Effector CD4-positive, alpha-beta T cell (primary cell): Measurements from ENCODE around the gene CETP.

Experiments used
- DNase-seq: peaks from one replicate; pipeline ENCODE4 v3.0.0-alpha.2; 2020

CETP gene

DNA sequence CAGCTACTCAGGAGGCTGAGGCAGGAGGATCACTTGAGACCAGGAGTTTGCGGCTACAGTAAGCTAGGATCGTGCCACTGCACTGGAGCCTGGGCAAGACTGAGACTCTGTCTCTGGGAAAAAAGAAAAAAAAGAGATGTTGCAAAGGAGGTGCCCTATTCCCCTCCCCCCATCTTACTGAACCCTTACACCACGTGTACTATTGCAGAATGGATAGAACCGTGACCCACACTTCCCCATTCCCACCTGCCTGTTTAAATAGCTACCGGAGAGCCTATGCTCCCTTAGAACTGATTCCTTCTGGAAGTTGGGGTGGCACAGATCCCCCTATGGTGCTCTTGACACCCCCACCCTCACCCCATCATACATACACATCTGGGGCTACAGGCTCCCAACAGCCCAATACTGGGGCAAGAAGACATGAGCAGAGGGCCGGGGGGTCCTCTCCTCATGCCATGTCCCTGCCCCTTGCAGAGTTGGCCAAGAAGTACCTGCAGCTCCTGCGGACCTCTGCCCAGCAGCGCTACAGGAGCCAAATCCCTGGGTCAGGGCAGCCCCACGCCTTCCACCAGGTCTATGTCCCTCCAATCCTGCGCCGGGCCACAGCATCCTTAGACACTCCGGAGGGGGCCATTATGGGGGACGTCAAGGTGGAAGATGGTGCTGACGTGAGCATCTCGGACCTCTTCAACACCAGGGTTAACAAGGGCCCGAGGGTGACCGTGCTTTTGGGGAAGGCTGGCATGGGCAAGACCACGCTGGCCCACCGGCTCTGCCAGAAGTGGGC lies 63.3 kb downstream of the CETP start:
- DNase-seq = no peak

DNA sequence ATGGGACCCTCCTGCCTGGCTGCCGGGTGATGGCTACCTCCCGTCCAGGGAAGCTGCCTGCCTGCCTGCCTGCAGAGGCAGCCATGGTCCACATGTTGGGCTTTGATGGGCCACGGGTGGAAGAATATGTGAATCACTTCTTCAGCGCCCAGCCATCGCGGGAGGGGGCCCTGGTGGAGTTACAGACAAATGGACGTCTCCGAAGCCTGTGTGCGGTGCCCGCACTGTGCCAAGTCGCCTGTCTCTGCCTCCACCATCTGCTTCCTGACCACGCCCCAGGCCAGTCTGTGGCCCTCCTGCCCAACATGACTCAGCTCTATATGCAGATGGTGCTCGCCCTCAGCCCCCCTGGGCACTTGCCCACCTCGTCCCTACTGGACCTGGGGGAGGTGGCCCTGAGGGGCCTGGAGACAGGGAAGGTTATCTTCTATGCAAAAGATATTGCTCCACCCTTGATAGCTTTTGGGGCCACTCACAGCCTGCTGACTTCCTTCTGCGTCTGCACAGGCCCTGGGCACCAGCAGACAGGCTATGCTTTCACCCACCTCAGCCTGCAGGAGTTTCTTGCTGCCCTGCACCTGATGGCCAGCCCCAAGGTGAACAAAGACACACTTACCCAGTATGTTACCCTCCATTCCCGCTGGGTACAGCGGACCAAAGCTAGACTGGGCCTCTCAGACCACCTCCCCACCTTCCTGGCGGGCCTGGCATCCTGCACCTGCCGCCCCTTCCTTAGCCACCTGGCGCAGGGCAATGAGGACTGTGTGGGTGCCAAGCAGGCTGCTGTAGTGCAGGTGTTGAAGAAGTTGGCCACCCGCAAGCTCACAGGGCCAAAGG lies 64.4 kb downstream of the CETP start:
- no peak for DNase-seq

DNA sequence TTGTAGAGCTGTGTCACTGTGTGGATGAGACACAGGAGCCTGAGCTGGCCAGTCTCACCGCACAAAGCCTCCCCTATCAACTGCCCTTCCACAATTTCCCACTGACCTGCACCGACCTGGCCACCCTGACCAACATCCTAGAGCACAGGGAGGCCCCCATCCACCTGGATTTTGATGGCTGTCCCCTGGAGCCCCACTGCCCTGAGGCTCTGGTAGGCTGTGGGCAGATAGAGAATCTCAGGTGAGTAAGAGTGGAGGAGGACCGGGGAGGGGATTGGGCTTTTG lies 65.0 kb downstream of the CETP start:
- DNase-seq = no peak

DNA sequence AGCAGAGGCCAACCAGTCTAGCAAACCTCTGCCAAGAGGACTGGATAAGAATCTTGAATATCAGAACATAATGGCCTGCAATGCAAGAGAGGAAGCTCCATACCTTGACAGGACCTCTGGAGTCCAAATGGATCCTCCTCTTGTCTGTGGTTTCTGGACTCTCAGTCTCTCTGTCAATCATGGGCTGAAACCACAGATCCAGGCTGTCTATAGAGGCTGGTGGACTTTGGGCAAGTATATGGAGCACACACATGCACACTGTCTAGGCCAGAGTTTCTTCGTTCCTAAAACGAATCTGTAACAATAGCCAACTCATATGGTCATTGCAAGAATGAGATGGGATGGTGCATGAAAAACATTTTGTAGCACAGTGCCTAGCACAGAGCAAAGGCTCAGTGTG lies 65.3 kb downstream of the CETP start:
- DNase-seq = no peak

DNA sequence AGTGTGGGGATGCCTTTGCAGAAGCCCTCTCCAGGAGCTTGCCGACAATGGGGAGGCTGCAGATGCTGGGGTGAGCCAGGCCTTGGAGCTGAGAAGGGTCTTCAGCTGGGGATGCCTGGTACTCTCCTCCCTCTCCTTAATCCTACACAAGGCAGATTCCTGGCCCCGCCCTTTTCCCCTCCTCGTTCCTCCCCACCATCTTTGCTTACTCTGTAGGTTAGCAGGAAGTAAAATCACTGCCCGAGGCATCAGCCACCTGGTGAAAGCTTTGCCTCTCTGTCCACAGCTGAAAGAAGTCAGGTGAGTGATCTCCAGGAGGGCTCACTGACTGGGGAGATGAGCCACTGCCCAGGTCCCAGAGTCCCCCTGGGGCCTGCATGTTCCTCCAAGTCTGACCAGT lies 66.3 kb downstream of the CETP start:
- DNase-seq = no peak

DNA sequence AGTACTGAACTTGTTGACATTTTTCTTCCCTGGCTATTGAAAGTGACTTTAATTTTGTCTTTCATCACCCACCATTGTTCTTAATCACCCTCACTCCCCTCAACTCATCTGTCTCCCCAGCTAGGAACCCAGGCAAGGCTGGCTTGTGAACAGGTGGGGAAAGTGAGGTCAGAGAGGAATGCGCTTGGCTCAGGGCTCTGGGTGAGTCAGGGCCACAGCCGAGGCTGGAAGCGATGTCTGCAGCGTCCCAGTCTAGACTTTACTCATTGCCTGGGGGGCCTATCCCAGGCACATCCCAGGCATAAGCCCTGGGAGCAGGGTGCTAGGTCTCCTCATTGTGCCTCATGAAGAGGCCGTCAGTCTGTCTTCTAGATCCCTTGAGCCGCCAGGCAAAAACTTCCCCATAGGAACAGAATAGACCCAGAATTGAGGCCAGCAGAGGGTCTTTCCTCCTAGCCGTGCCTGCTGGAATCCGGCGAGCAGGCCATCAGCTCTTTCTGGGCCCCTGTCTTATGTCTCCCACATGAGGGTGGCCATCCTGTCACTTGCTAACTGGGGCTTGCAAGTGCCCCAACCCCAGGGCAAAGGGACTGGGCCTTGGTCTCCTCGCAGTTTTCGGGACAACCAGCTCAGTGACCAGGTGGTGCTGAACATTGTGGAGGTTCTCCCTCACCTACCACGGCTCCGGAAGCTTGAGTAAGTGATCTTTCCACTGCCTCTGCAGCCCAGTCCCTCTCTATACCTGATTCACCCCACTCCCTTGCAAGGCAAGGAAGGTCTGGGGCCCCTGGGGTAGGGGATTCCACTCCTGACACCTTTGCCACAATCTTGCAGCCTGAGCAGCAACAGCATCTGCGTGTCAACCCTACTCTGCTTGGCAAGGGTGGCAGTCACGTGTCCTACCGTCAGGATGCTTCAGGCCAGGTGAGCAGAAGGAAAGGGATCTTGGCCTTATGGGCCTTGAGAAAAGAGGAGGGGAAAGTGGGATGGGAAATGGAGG lies 67.7 kb downstream of the CETP start:
- DNase-seq = no peak

DNA sequence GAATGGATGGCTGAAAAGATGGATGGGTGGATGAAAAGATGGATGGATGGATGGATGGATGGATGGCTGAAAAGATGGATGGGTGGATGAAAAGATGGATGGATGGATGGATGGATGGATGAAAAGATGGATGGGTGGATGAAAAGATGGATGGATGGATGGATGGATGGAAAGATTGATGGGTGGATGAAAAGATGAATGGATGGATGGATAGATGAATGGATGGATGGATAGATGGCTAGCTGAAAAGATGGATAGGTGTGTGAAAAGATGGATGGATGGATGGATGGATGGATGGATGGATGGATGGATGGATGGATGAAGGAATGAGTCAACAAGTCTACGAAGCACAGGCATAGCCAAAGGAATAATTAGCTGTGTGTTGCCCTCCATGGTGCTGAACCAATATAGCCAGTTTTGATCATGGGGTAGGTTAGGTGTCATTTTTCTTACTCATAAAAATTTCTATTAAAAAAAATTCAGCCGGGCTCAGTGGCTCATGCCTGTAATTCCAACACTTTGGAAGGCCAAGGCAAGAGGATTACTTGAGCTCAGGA lies 68.7 kb downstream of the CETP start:
- no peak for DNase-seq

DNA sequence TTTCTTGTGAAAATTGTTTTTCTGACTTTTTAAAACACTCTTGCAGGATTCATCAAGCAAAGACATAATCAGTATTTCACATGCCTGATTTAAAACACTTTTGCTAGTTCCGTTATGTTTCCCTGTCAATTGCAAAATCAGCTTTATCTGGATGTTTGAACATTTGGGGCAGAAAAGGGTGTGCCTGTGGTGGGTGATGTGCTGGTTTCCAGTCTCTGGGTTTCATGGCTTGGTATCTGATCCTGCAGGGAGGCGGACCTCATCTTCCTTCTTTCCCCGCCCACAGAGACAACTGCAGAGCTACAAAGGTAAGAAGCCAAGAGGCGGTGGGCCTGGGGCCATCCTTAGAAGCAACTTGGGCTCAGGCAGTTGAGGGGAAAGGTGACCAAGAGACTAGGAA lies 69.4 kb downstream of the CETP start:
- no peak for DNase-seq

DNA sequence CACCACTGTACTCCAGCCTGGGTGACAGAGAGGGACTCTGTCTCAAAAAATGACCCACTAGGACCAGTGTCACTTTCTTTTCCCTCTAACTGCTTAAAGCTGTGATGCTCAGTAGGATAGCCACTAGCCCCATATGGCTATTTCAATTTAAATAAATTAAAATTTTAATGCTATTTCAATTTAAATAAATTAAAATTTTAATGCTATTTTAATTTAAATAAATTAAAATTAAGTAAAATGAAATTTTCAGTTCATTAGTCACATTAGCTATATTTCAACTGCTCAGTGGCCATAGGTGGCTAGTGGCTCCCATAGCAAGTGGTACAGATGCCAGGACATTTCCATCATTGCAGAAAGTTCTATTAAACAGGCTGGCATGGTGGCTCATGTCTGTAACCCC lies 70.6 kb downstream of the CETP start:
- no peak for DNase-seq

DNA sequence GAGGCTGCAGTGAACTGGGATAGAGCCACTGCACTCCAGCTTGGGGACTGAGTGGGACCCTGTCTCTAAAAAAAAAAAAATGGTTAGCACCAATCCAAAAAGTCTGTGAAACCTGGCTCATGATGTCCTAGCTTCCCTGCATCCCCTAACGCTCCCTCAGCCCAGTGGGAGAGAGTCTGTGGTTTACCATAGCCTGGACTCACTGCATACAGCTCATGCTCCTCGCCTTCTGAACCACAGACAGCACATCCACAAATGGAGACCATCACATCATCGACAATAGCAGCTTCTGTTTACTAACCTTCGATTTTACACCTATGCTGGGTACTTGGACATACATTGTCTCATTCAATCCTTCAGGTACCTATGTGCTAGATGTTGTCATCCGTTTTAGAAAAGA lies 71.2 kb downstream of the CETP start:
- DNase-seq = no peak
